Measurements from ENCODE around the gene AQP2. TPM values are rescaled to one million over a fixed set of nuclear protein-coding genes. Genes with fewer than 3 reads are reported as not detected.

The AQP2 gene
- total RNA-seq, 1 experiment from 2014 or later = not detected

DNA sequence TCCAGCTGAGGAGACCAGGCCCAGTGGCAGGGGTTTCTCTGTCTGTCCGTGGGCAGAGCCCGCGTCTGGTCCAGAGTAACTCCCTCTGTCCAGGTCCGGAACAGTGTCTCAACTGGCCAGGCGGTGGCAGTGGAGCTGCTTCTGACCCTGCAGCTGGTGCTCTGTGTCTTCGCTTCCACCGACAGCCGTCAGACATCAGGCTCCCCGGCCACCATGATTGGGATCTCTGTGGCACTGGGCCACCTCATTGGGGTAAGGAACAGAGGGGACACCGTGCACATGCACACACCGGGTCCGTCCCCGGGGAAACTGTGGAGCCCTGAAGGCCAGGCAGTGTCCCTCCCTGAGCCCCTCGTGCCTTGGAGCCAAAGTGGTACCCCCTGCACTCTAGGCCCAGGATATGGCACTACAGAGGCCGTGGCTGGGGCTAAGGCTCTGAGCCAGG, 23.7 kb downstream of the AQP2 start:
- Histone ChIP-seq H3K4me1 (ENCODE audit: control insufficient read depth in 1 of 2, insufficient read depth in 2 of 2, low read length in 2 of 2) (no peaks in the 10 kb centered on the region), H3K27me3 (ENCODE audit: insufficient read depth, low read length) (0 out of 2 replicates have a peak, but pooled peaks cover 5% of the 10 kb centered on the region), H3K9ac (ENCODE audit: low read length) (no peak overlapping the region), H3K79me2 (ENCODE audit: insufficient read depth, low read length) (no peaks in the 10 kb centered on the region), H3K9me2 (ENCODE audit: insufficient read depth) (no peaks in the 10 kb centered on the region), H3K9me3 (ENCODE audit: control insufficient read depth in 1 of 2, insufficient read depth in 1 of 2, low read depth in 1 of 2, low read length in 2 of 2) (no peaks in the 10 kb centered on the region), H3K4me3 (replicated peaks in 1 of 2; ENCODE audit: low read depth in 1 of 2, low read length in 2 of 2) (no peak overlapping the region), H2AFZ (ENCODE audit: low read depth, low read length, poor library complexity, severe bottlenecking) (no peak overlapping the region), H4K20me1 (ENCODE audit: insufficient read depth) (no peaks in the 10 kb centered on the region), H3K4me2 (ENCODE audit: low read length) (no peak overlapping the region), H3K27ac (ENCODE audit: low read depth, low read length) (no peak overlapping the region), H3K36me3 (ENCODE audit: control insufficient read depth in 1 of 2, insufficient read depth in 2 of 2, low read length in 2 of 2) (no peaks in the 10 kb centered on the region)
- TF ChIP-seq, protein P1, sequence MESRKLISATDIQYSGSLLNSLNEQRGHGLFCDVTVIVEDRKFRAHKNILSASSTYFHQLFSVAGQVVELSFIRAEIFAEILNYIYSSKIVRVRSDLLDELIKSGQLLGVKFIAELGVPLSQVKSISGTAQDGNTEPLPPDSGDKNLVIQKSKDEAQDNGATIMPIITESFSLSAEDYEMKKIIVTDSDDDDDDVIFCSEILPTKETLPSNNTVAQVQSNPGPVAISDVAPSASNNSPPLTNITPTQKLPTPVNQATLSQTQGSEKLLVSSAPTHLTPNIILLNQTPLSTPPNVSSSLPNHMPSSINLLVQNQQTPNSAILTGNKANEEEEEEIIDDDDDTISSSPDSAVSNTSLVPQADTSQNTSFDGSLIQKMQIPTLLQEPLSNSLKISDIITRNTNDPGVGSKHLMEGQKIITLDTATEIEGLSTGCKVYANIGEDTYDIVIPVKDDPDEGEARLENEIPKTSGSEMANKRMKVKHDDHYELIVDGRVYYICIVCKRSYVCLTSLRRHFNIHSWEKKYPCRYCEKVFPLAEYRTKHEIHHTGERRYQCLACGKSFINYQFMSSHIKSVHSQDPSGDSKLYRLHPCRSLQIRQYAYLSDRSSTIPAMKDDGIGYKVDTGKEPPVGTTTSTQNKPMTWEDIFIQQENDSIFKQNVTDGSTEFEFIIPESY (IDR thresholded peaks at IDR 0.05; ENCODE audit: extremely low read depth, insufficient replicate concordance, low read length) = no peak
- no peak for TF ChIP-seq SP1 (IDR thresholded peaks at IDR 0.05; ENCODE audit: low read depth)
- no peak for TF ChIP-seq CBX3 (IDR thresholded peaks at IDR 0.05; ENCODE audit: low read depth)
- TF ChIP-seq, protein P2, sequence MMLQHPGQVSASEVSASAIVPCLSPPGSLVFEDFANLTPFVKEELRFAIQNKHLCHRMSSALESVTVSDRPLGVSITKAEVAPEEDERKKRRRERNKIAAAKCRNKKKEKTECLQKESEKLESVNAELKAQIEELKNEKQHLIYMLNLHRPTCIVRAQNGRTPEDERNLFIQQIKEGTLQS (IDR thresholded peaks at IDR 0.05) = no peak
- no peak for TF ChIP-seq ZNF274 (IDR thresholded peaks at IDR 0.05; ENCODE audit: low read depth, low read length)
- TF ChIP-seq RAD21 (IDR thresholded peaks at IDR 0.05; ENCODE audit: low read depth) = peak; percentile 25; the same call in 1 of the 2 replicates
- peak; percentile 15 to 36 (median 30); a peak in 3 of 6 replicates for TF ChIP-seq CTCF (IDR thresholded peaks at IDR 0.05 in 2 of 3, conservative IDR thresholded peaks at IDR 0.05 in 1 of 3; ENCODE audit: borderline replicate concordance in 1 of 3, insufficient read depth in 1 of 3, low read depth in 2 of 3, low read length in 2 of 3)
- TF ChIP-seq EZH2 (IDR thresholded peaks at IDR 0.05) = no peak
- TF ChIP-seq POLR2A (IDR thresholded peaks at IDR 0.05; ENCODE audit: borderline replicate concordance, extremely low read depth, insufficient read depth, insufficient read length) = no peak
- ChIA-PET CTCF (interaction anchor here (0.6 to 1.1 kb wide), 4 partner anchors 9 to 96 kb away, joined by 3 to 4 read pairs (median 3); no protein-coding TSS in a partner anchor), RAD21 (ENCODE audit: low non-redundant PET in 1 of 2, low total read pairs in 2 of 2, uncharacterized antibody in 2 of 2, unreplicated experiment in 2 of 2) (no interaction called here), POLR2A (no interaction called here)
- DNase-seq (ENCODE audit: low read depth, low spot score) (no peak), ATAC-seq (peak; percentile 78)
- intact Hi-C loops (cut with micrococcal nuclease) = no loop called here
- no TSS peak for BruUV-seq (replicated peaks)

All from HCT116 (cell line).